ENCODE results near the gene PNPO.
"Not testable (repeated sequence)": the region's sequence is repeated elsewhere in the genome, so short reads cannot be mapped to it uniquely, and the experiment has no call there.

The PNPO gene

DNA sequence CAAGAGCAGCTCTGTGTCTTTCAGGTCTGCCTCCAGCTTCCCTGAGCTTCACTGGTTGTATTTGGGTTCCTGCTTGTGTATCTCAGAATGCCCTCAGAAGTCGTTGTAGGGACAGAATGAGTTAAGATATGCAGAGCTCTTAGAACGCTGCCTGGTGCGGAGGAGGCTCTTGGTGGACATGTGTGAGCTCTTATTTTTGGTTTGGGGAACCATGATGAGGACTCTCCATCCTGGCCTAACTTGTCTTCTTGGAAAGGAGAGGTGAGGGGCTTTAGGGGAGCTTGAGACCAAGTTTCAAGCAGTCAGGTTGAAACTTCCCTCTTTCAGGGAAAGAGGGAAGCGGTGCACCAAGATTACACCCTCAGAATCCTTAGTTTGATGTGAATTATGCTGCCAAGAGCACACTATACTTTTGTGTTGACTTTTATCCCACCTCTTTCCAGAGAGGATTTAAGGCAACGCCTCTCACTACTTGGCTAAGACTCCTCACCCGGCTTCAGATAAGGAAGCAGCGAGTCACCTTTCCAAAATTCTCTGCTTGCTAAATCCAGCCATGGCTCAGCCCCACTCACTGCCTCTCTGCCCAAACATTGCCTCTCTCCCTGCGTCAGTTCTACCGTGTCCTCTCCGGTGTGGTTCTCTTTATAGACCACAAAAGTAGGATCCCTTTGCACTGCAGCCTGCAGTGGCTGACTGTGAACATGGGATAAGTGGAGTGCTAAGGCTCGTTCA lies 42.3 kb downstream of the PNPO start:
- Histone ChIP-seq H3K9ac (ENCODE audit: low read depth in 1 of 2, low read length in 2 of 2) (no peak overlapping the region), H3K36me3 (ENCODE audit: control insufficient read depth in 2 of 2, insufficient read depth in 2 of 2, low read length in 2 of 2) (peaks cover 38 to 46% of the 10 kb centered on the region in 2 donors), H3K27me3 (ENCODE audit: control insufficient read depth in 2 of 2, insufficient read depth in 2 of 2, low read length in 2 of 2) (no peaks in the 10 kb centered on the region), H3K4me1 (ENCODE audit: control insufficient read depth in 2 of 2, insufficient read depth in 2 of 2, low read length in 2 of 2) (peaks cover 0 to 5% of the 10 kb centered on the region in 2 donors), H3K27ac (ENCODE audit: low read depth in 2 of 2, low read length in 2 of 2) (no peak overlapping the region), H3K9me3 (ENCODE audit: control insufficient read depth in 2 of 2, low read length in 2 of 2) (no peaks in the 10 kb centered on the region), H3K4me3 (ENCODE audit: low read length in 2 of 2) (no peak overlapping the region)

DNA sequence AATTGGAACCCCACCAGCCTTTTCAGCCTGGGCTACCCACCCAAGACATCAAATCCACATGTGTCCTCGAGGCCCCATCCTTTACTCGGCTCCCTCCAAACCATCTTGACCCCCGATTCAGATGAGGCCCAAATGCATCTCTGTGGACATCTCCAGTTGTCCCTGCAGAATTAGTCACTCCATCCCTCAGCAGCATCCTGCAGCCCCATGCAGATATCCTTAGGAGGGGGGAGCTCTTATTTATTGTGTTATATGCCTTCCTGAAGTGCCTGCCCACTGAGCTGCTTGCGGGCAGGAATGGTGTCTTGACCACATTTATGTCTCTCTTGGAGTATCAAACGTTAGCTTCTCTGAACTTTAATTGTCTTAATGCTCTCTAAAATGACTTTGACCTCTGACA lies 45.1 kb downstream of the PNPO start:
- Histone ChIP-seq H3K27me3 (ENCODE audit: control insufficient read depth in 2 of 2, insufficient read depth in 2 of 2, low read length in 2 of 2) (no peaks in the 10 kb centered on the region), H3K36me3 (ENCODE audit: control insufficient read depth in 2 of 2, insufficient read depth in 2 of 2, low read length in 2 of 2) (peaks cover 12 to 20% of the 10 kb centered on the region in 2 donors), H3K9me3 (ENCODE audit: control insufficient read depth in 2 of 2, low read length in 2 of 2) (no peaks in the 10 kb centered on the region), H3K4me3 (ENCODE audit: low read length in 2 of 2) (no peak overlapping the region), H3K27ac (ENCODE audit: low read depth in 2 of 2, low read length in 2 of 2) (no peak overlapping the region), H3K9ac (ENCODE audit: low read depth in 1 of 2, low read length in 2 of 2) (no peak overlapping the region), H3K4me1 (ENCODE audit: control insufficient read depth in 2 of 2, insufficient read depth in 2 of 2, low read length in 2 of 2) (peaks cover 0 to 5% of the 10 kb centered on the region in 2 donors)

DNA sequence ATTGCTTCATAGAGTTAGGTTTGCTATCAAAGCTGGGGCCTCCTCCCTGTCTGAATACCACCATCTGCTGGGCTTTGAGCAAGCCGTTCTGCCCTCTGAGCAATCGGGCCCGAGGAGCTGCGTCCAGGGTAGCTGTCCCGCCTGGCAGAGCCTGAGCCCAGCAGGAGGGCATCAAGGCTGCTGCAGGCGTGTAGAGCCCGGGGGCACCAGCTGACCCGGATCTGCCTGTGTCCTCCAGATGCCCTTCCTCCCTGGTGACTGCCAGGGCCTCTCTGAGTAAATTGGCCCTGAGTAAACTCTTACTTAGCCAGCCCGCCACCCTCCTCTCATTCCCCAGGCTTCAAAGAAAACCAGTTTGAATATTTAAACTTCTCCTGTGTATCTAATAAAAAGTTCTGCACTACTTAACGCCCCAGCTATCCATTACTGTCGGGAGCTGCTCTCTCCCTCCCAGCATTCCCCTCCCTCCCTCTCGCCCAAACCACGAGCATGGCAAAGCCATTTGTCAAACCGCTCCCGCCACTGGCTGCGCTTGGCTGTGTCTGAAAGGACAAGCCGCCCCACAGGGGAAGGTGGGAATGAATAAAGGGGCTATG lies 46.0 kb downstream of the PNPO start:
- Histone ChIP-seq H3K27me3 (ENCODE audit: control insufficient read depth in 2 of 2, insufficient read depth in 2 of 2, low read length in 2 of 2) (no peaks in the 10 kb centered on the region), H3K27ac (ENCODE audit: low read depth in 2 of 2, low read length in 2 of 2) (no peak overlapping the region), H3K4me3 (ENCODE audit: low read length in 2 of 2) (no peak overlapping the region), H3K9me3 (ENCODE audit: control insufficient read depth in 2 of 2, low read length in 2 of 2) (no peaks in the 10 kb centered on the region), H3K9ac (ENCODE audit: low read depth in 1 of 2, low read length in 2 of 2) (no peak overlapping the region), H3K36me3 (ENCODE audit: control insufficient read depth in 2 of 2, insufficient read depth in 2 of 2, low read length in 2 of 2) (peaks cover 4 to 14% of the 10 kb centered on the region in 2 donors), H3K4me1 (ENCODE audit: control insufficient read depth in 2 of 2, insufficient read depth in 2 of 2, low read length in 2 of 2) (peaks cover 0 to 5% of the 10 kb centered on the region in 2 donors)

DNA sequence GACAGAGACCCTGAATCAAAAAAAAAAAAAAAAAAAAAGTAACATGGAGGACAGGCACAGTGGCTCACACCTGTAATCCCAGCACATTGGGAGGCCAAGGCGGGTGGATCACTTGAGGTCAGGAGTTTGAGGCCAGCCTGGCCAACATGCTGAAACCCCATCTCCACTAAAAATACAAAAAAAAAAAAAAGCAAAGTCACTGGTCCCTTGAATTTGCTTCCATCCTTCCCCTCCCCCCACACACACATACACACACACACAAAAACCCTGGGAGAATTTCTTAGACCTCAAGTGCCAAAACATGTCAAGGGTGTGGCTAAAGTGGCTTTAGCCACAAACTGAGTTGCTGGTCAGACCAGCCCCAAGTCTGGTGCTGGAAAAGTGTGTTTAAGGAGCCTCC lies 47.1 kb downstream of the PNPO start:
- H3K27me3 ChIP-seq (ENCODE audit: control insufficient read depth in 2 of 2, insufficient read depth in 2 of 2, low read length in 2 of 2); H3K4me3 ChIP-seq (ENCODE audit: low read length in 2 of 2); H3K9ac ChIP-seq (ENCODE audit: low read depth in 1 of 2, low read length in 2 of 2); H3K4me1 ChIP-seq (ENCODE audit: control insufficient read depth in 2 of 2, insufficient read depth in 2 of 2, low read length in 2 of 2); H3K36me3 ChIP-seq (ENCODE audit: control insufficient read depth in 2 of 2, insufficient read depth in 2 of 2, low read length in 2 of 2); H3K9me3 ChIP-seq (ENCODE audit: control insufficient read depth in 2 of 2, low read length in 2 of 2); H3K27ac ChIP-seq (ENCODE audit: low read depth in 2 of 2, low read length in 2 of 2): not testable (repeated sequence)

DNA sequence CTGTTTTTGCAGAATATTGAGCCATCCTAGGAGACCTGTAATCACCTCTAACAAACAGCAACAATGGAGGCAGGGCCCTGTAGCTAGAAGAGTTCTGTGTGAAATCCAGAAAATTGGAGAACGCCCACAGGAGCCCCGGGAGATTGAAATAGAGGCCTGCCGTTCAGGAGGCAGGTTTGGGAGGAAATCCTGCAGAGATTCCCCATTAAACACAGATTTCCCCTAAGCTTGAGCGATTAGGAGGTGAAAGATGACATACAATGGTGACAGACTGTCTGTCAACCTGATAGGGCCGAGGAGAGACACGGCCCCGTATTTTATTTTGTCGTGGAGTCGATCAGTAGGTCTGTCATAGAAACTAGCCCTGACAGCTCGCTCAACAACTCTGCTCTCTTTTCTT lies 47.8 kb downstream of the PNPO start:
- H3K9ac ChIP-seq (ENCODE audit: low read depth in 1 of 2, low read length in 2 of 2): no peak overlapping the region
- no peak overlapping the region for H3K27ac ChIP-seq (ENCODE audit: low read depth in 2 of 2, low read length in 2 of 2)
- H3K27me3 ChIP-seq (ENCODE audit: control insufficient read depth in 2 of 2, insufficient read depth in 2 of 2, low read length in 2 of 2): no peaks in the 10 kb centered on the region
- H3K36me3 ChIP-seq (ENCODE audit: control insufficient read depth in 2 of 2, insufficient read depth in 2 of 2, low read length in 2 of 2): no peaks in the 10 kb centered on the region
- no peak overlapping the region for H3K4me3 ChIP-seq (ENCODE audit: low read length in 2 of 2)
- H3K4me1 ChIP-seq (ENCODE audit: control insufficient read depth in 2 of 2, insufficient read depth in 2 of 2, low read length in 2 of 2): peaks cover 0 to 5% of the 10 kb centered on the region in 2 donors
- H3K9me3 ChIP-seq (ENCODE audit: control insufficient read depth in 2 of 2, low read length in 2 of 2): no peaks in the 10 kb centered on the region

DNA sequence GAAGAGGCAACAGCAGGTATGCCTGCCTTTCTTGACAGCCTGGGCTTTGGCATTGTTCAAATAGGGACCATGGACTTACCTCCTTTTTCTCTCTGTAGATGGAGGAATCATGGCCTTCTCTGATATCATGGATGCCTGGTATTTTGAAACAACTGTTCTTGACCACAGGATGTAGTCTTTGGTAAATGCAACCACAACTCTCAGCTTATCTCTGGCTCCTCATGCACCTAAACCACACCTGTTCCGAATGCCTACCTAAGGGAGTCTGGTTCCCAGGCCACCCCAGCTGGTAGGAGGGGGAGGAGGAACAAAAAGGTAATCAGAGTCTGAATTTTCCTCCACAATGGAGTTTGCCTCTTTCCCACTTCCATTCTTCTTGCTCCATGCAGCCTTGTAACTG lies 48.3 kb downstream of the PNPO start:
- Histone ChIP-seq H3K27ac (ENCODE audit: low read depth in 2 of 2, low read length in 2 of 2) (no peak overlapping the region), H3K4me1 (ENCODE audit: control insufficient read depth in 2 of 2, insufficient read depth in 2 of 2, low read length in 2 of 2) (peaks cover 0 to 5% of the 10 kb centered on the region in 2 donors), H3K9me3 (ENCODE audit: control insufficient read depth in 2 of 2, low read length in 2 of 2) (no peaks in the 10 kb centered on the region), H3K9ac (ENCODE audit: low read depth in 1 of 2, low read length in 2 of 2) (no peak overlapping the region), H3K4me3 (ENCODE audit: low read length in 2 of 2) (no peak overlapping the region), H3K36me3 (ENCODE audit: control insufficient read depth in 2 of 2, insufficient read depth in 2 of 2, low read length in 2 of 2) (no peaks in the 10 kb centered on the region), H3K27me3 (ENCODE audit: control insufficient read depth in 2 of 2, insufficient read depth in 2 of 2, low read length in 2 of 2) (no peaks in the 10 kb centered on the region)

DNA sequence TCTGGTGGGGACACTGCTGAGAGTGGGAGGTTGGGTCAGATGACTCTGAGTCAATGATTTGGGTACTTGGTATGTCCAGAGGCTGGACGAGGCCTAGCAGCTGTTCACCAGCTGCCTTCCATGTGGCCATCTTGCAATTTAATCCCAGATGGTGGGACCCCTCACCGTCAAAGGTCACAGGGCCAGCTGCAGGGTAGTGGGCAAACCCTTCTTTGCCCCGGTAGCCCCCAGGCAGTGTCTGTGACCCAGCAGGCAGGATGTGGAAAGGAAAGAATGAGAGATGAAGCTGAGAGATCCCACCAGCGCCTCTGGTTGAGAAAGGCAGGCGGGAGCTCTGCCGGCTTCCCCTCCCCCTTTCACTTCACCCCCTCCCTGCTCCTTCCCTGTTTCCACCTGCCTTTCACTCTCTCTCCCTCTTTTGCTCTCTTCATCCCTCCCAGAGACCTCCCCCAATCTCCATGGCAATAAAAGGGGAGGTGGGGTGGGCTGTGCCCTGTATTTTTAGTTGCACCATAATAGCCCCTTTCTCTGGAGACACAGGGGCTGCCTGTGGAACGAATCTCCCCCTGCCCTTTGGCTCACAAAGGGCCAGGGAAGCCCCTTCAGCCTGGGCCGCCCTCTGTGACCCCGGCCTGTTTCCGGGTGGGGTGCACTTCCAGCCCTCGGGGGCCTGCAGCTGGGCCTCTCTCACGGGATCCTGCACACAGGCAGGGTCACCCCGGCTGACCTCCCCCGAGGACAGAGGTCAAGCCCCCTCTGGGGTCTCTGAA lies 49.8 kb downstream of the PNPO start:
- Histone ChIP-seq H3K4me1 (ENCODE audit: control insufficient read depth in 2 of 2, insufficient read depth in 2 of 2, low read length in 2 of 2) (peaks cover 0 to 5% of the 10 kb centered on the region in 2 donors), H3K9me3 (ENCODE audit: control insufficient read depth in 2 of 2, low read length in 2 of 2) (no peaks in the 10 kb centered on the region), H3K36me3 (ENCODE audit: control insufficient read depth in 2 of 2, insufficient read depth in 2 of 2, low read length in 2 of 2) (no peaks in the 10 kb centered on the region), H3K9ac (ENCODE audit: low read depth in 1 of 2, low read length in 2 of 2) (no peak overlapping the region), H3K27ac (ENCODE audit: low read depth in 2 of 2, low read length in 2 of 2) (no peak overlapping the region), H3K27me3 (ENCODE audit: control insufficient read depth in 2 of 2, insufficient read depth in 2 of 2, low read length in 2 of 2) (no peaks in the 10 kb centered on the region), H3K4me3 (ENCODE audit: low read length in 2 of 2) (no peak overlapping the region)

DNA sequence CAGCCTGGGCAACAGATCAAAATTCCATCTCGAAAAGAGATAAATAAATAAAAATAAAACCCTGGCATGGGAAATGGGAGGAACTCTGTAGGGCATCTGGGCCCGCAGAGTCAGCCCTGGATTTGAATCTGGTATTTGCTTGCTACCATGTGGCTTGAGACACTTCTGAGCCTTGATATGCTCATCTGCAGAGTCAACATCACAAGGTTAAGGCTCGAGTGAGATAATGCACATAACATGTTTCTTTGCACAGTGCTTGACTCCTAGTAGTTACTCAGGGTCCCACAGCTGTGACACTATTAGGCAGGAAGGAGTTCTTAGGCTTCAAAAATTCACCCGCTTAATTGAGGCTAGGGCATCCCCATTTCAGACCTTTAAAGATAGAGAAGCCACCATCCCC lies 50.8 kb downstream of the PNPO start:
- Histone ChIP-seq H3K27me3 (ENCODE audit: control insufficient read depth in 2 of 2, insufficient read depth in 2 of 2, low read length in 2 of 2) (no peaks in the 10 kb centered on the region), H3K27ac (ENCODE audit: low read depth in 2 of 2, low read length in 2 of 2) (no peak overlapping the region), H3K4me1 (ENCODE audit: control insufficient read depth in 2 of 2, insufficient read depth in 2 of 2, low read length in 2 of 2) (peaks cover 0 to 3% of the 10 kb centered on the region in 2 donors), H3K36me3 (ENCODE audit: control insufficient read depth in 2 of 2, insufficient read depth in 2 of 2, low read length in 2 of 2) (no peaks in the 10 kb centered on the region), H3K4me3 (ENCODE audit: low read length in 2 of 2) (no peak overlapping the region), H3K9me3 (ENCODE audit: control insufficient read depth in 2 of 2, low read length in 2 of 2) (no peaks in the 10 kb centered on the region), H3K9ac (ENCODE audit: low read depth in 1 of 2, low read length in 2 of 2) (no peak overlapping the region)

DNA sequence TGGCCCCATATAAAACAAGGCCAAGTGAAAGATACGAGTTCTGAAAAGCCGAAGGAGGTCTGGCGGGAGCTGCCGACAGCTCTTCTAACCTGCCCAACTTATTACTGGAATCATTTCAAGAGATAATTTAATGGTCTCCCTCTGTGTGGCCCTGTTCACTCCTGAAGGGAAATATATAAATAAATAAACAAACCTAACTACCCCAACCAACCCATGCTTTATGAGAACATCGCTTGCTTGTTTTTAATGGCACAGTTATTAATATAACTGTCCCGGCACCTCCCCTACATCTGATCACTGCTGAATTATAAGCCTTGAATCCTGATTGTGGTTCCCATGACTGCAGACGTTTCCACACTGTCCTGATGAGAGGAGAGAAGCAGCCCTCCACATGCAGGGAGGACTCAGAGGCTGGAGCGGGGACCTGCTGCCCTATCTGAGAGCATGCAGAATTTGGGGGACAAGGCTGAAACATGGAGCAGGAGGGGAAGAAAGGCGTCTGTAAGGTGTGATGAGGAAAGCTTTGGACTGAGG lies 51.7 kb downstream of the PNPO start:
- H3K9ac ChIP-seq (ENCODE audit: low read depth in 1 of 2, low read length in 2 of 2): no peak overlapping the region
- H3K27ac ChIP-seq (ENCODE audit: low read depth in 2 of 2, low read length in 2 of 2): no peak overlapping the region
- no peak overlapping the region for H3K4me3 ChIP-seq (ENCODE audit: low read length in 2 of 2)
- no peaks in the 10 kb centered on the region for H3K4me1 ChIP-seq (ENCODE audit: control insufficient read depth in 2 of 2, insufficient read depth in 2 of 2, low read length in 2 of 2)
- H3K36me3 ChIP-seq (ENCODE audit: control insufficient read depth in 2 of 2, insufficient read depth in 2 of 2, low read length in 2 of 2): no peaks in the 10 kb centered on the region
- H3K9me3 ChIP-seq (ENCODE audit: control insufficient read depth in 2 of 2, low read length in 2 of 2): no peaks in the 10 kb centered on the region
- no peaks in the 10 kb centered on the region for H3K27me3 ChIP-seq (ENCODE audit: control insufficient read depth in 2 of 2, insufficient read depth in 2 of 2, low read length in 2 of 2)

DNA sequence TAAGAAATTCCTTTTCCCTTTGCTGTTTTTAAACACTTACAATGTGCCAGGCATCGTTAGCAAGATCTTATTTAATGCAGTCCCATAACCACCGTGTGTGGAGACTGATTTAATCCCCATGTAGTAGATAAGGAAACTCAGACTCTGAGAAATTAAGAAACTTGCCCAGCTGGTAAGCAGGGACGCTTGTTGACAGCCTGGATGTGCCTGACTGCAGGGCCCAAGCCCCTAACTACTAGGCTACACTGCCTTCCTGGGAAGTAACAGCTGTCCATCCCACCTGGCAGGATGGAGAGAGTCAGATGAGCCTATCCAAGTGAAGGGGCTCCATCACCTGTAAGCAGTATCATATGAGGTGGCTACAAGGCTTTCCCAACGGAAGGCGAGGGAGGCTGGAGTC lies 52.6 kb downstream of the PNPO start:
- H3K4me1 ChIP-seq (ENCODE audit: control insufficient read depth in 2 of 2, insufficient read depth in 2 of 2, low read length in 2 of 2): no peaks in the 10 kb centered on the region
- H3K9me3 ChIP-seq (ENCODE audit: control insufficient read depth in 2 of 2, low read length in 2 of 2): no peaks in the 10 kb centered on the region
- no peaks in the 10 kb centered on the region for H3K27me3 ChIP-seq (ENCODE audit: control insufficient read depth in 2 of 2, insufficient read depth in 2 of 2, low read length in 2 of 2)
- H3K4me3 ChIP-seq (ENCODE audit: low read length in 2 of 2): no peak overlapping the region
- H3K27ac ChIP-seq (ENCODE audit: low read depth in 2 of 2, low read length in 2 of 2): no peak overlapping the region
- no peak overlapping the region for H3K9ac ChIP-seq (ENCODE audit: low read depth in 1 of 2, low read length in 2 of 2)
- no peaks in the 10 kb centered on the region for H3K36me3 ChIP-seq (ENCODE audit: control insufficient read depth in 2 of 2, insufficient read depth in 2 of 2, low read length in 2 of 2)
